Myocyte (in vitro differentiated cells): ENCODE data around the gene NTN1. TPM values are rescaled to one million over a fixed set of nuclear protein-coding genes. Genes with fewer than 3 reads are reported as not detected.
"Not testable (repeated sequence)": the region's sequence is repeated elsewhere in the genome, so short reads cannot be mapped to it uniquely, and the experiment has no call there.

ENCODE experiments used
- DNase-seq: peaks from one replicate; pipeline ENCODE4 v3.0.0-alpha.2; 2012; ENCODE audit warnings: low read depth
- total RNA-seq: library from RNA; depleted of rRNA; stranded (reverse); fragments of >200 nt; gene quantifications from 2 replicates; pipeline ENCODE4 v1.2.3, GENCODE V29; 2014

NTN1 gene
- total RNA-seq, 1 donor from 2014 or later, result 1.2 TPM

- DNase-seq, result not testable (repeated sequence)
Measured at GRCh38 chr17:9151740-9152139, 130.4 kb downstream of the NTN1 start.

- DNase-seq, result no peak
Measured at GRCh38 chr17:9158544-9159452, 137.5 kb downstream of the NTN1 start.

- DNase-seq, result no peak
Measured at GRCh38 chr17:9162275-9162985, 141.1 kb downstream of the NTN1 start.

DNA sequence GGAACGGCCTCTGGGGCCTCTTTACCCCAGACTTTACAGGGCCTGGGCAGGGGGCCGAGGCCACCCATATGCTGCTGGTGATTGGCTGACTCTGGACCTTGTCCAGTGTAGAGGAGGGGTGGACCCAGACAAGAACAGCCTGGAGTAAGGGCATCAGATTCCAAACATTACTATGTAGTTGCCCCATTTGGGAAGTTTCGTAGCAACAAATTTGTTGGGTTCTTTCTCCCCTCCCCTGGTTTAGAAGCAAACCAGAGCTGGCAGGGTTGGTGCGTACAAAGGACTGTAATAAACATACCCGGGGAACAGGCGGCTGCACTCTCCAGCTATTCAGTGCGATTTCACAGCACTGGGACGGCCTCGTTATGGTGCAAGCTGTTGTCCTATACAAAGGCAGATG, 145.5 kb downstream of the NTN1 start:
- no peak for DNase-seq

DNA sequence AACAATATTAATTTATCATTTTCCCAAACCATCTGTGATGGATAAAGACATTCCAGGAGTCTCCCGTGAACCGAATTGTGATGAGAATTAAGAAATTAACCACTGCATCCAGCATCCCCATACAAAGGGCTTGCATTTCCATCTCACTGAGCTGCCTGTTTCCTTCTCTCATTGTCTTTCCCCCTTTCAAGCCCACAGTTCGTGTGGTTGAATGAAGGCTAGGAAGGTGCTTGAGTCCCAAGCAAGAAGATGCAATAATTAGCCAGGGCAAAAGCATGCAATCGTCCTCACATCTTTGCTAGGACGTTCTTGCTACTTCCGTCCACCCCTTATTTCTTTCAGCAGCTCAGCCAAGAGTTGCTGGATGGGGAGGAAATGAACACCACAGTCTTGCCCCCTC, 146.1 kb downstream of the NTN1 start:
- DNase-seq, result no peak

DNA sequence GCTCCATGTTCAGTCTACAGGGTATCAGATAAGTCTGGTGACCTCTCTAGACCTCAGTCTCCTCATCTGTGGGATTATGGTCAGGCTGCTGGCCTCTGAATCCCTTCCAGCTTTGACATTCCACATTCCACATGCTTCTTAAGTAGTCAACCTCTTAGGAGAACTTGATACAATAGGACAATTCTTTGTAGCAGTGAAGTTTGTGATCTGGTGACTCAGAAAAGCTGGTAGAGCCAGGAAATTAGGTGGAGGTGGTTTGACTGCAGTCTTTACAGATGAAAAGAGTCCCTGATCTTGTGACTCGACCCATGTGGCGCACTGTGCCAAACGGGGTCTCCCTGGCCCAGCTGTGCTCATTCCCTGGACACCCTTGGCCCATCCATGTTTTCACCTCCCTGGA, 147.8 kb downstream of the NTN1 start:
- DNase-seq, result no peak

DNA sequence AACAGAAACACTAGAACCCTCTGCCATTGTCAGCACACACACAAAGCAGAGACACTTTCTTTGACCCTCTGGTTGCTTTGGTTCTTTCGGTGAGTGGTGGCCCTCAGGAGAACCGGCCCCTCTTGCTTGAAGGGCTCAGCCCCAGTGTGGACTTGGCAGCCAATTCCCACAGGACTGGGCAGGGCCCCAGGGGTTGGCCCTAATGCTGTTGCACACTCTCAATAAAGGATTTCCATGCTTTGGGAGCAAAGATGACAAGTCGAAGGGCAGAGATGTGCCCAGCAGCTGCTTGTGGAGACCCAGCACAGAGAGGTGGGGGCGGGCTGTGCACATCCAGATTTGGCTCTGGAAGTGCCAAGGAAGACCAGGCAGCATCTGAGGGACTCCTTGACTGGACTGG, 149.0 kb downstream of the NTN1 start:
- DNase-seq, result no peak

GRCh38 chr17:9170853-9171252, 149.5 kb downstream of the NTN1 start:
- DNase-seq, result no peak

DNA sequence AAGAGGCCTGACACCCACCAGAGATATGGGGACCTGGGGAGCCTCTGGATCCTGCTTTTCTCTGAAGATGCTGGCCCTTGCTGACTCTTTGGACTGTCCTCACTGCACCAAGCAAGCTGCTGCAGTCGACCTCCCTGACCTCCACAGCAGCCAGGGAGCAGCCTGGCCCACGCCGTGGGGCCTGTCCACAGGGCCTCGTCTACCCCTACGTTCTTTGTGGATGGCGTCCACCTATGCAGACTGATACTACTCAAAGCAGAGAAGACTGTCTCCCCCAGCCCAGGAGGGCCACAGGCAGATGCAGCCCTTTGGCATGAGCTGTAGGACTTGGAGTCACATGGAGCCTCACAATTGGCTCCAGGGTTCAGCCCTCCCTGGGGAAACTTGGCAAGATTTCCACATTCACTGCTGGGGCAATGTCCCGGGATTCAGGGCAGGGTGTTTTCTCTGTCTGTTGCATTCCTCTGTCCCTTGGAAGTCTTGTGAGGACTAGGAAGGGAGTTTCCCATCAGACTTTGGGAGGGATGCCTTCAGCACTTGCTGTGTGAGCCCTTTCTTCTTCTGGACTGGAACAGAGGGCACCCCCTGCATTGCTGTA, 152.2 kb downstream of the NTN1 start:
- no peak for DNase-seq

DNA sequence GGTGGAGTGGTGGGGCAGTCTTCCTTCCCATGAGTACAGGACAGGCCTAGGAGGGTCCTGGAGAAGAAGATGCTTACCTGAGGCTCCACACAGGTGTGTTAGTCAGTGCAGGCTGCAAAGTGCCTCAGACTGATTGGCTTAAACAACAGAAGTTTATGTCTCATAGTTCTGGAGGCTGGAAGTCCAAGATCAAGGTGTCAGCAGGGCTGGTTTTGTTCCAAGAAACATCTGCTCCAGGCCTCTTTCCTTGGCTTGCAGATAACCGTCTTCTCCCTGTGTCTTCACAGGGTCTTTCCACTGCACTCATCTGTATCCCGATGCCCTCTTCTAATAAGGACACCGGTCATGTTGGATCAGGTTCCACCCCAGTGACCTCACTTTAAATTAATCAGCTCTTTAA, 153.0 kb downstream of the NTN1 start:
- no peak for DNase-seq

DNA sequence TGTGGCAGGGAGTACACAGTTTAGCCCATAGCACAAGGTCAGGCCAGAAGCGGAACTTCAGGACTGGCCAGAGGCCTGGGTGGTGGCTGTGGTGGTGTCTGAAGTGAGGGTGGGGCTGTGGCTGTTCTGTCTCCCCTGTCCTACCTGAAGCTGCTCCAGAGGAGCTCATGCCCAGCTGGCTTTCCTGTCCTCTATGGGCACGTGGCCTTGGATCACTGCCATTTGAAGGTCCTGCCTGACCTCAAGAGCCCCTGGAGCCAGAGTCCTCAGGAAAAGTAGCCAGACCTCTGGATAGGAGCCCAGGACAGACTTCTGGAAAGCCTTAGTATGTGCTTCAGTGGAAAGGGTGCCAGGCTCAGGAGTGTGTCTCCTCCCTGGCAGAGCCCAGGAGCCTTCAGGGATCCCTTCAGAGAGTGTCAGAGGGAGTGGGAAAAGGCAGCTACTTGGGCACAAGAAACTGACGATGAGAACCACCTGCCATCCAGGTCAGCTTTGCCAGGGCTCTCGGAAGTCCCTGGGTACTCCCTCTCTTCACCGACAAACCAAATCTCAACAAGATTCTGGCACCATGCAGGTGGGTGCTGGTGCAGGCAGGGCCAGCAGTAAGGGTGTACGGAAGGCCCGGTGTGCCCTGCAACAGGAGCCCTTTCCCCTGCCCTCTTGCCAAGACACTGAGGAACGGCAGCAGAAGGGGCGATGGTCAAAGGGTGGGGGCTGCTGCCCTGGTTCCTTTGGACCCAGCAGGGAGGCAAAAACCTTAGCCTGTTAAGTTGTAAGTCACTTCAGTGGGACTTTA, 153.7 kb downstream of the NTN1 start:
- DNase-seq, result no peak

DNA sequence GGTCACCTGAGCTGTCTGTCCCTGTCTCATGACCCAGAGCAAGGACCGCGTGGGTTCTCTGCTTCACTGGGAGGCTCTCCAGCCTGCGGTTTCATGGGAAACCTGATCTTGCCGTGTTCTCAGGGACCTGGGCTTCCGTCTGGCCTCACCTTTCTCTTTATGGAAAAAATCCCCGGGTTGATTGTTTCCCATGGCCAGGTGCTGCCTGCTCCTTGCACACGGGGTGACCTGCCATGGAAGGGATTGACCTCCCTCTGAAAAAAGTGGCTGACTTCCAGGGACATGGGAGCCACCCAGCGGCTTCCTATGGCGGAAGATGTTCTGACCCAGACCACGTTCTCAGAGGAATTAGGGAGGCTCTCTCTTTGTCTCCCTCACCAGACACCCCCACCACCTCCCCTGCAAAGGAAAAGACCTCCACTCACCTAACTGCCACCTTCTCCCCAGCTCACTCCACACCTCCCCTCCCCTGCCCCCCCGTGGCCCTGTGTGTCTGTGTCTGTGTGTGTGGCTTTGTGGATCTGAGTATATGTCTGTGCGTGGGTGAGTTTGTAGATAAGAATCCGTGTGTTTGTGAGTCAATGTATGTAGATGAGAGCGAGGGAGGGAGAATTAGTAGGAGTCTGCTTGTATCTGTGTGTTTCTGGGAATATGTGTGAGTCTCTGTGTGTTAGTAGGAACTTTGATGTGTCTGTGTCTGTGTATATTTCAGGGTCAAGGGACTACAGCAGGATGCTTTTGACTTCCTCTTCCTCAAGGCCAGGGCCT, 154.6 kb downstream of the NTN1 start:
- DNase-seq, result no peak

DNA sequence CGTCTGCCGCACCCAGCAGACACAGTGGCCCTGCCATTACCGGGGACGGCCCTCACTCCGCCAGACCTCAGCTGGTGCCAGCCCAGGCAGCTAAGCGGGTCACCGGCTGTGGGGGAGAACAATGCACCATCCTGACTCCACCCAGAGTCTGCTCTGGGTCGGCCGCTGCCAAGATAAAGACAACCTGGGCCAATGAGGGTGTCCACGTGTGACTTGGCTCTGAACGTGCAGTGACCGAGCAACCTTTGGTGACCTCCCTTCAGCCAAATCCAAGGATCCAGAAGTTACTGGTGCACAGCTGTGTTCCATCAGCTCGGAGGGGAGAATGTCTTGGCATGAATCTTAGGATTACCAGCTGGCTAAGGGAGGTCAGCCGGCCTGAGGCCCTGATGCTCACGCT, 155.9 kb downstream of the NTN1 start:
- no peak for DNase-seq

GRCh38 chr17:9178319-9178718, 157.0 kb downstream of the NTN1 start:
- DNase-seq, result no peak

DNA sequence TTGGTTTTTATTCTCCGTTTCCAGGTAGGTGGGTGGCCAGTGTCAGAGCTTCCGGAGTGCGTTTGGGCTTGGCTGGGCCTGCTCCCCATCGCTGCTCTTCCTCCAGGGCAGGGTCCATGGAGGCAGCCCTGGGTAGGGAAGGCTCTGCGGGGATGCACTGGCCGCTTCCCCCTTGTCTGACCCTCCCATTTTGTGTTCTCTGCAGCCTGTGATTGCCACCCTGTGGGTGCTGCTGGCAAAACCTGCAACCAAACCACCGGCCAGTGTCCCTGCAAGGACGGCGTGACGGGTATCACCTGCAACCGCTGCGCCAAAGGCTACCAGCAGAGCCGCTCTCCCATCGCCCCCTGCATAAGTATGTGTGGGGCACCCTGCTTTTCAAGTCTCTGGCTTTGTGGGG, 158.3 kb downstream of the NTN1 start:
- no peak for DNase-seq

DNA sequence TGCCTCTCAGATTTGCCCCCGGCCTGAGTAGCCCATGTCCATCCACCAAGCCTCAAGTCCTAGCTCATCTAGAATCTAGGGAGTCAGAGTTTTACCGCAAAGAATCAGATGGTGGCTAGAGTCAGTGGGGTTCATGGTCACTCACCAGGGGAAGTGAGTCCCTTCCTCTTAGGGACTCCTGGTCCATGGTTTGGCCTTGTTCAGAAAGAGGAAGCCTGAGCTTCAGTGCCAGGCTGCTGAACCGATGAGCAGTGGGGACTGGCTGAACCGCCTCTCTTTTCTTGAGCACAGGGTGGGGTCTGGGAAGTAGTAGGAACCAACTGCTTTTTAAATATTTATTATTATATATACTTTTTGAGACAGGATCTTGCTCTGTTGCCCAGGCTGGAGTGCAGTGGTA, 160.3 kb downstream of the NTN1 start:
- no peak for DNase-seq

- DNase-seq, result no peak
Measured at GRCh38 chr17:9183306-9183705, 162.0 kb downstream of the NTN1 start.

DNA sequence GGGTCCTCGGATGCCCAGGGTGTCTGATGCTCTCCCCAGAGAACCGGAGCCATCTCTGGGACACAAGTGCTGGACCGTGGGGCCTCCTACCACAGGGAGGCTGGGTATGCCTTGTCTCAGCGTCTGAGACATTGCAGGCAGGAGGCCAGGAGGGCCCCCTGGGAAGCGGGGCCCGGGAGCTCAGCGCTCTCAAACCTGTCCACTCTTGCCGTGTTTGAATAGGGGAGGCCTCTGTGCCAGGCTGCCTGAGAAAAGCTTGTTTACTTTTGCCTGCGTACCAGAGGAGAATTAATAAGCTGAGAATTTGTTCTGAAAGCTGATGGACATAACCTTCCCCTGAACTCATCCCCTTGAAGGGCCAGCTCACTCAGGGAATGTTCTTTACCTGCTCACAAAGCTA, 163.8 kb downstream of the NTN1 start:
- DNase-seq, result no peak

DNA sequence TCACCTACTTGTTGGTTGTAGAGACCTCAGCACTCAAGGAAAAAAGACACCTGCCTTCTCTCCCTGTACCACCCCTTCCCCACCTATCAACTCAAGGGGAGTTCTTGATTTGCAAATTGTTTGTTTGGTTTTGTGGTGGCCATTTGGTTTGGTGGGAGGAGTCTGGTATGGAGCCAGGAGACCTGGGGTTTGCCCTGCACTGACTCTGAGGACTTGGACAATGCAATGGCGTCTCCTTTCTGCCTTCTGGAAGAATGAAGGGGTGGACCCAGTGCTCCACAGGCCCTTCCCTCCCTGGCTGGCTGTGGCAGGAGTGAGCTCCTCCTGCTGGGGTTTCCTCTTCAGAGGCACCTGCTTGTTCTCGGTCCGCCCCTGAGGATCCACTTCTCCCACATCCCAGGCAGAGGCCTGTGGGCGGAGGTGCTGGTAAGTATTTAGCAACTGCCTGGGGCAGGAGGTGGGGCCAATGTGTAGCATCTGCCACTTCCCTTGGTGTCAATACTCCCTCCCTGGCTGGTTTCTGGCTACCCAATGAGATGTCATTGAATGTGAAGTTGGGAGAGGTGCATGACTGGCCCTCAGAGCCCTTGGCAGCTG, 164.5 kb downstream of the NTN1 start:
- DNase-seq, result no peak

- no peak for DNase-seq
Measured at GRCh38 chr17:9187828-9188227, 166.5 kb downstream of the NTN1 start.
